Adrenal gland (tissue), 12 donors: ENCODE data around the gene MYH11. TPM values are rescaled to one million over a fixed set of nuclear protein-coding genes. Genes with fewer than 3 reads are reported as not detected.
"Not testable (repeated sequence)": the region's sequence is repeated elsewhere in the genome, so short reads cannot be mapped to it uniquely, and the experiment has no call there.

Source experiments
- DNase-seq, 7 donors: peaks; one replicate each; pipeline ENCODE4 v3.0.0-alpha.2; 2019 to 2020
- H3K27ac ChIP-seq, 5 donors: fragments of 200-600 bp; sonication (generic) in 4 of 5; 1 replicate in 3 of 5; 2 replicates in 2 of 5; pipeline versions ENCODE4 v1.5.1 to v1.8.0; 2016 to 2020; ENCODE audit warnings: mild to moderate bottlenecking in 1 of 5
- H3K27me3 ChIP-seq: fragments of 200-600 bp; 2 replicates; pipeline ENCODE4 v1.8.0; 2021
- H3K36me3 ChIP-seq, 2 donors: fragments of 200-600 bp; replicated peaks in 1 of 2; 1 replicate in 1 of 2; 2 replicates in 1 of 2; pipeline versions ENCODE4 v1.5.1 to v1.8.0; 2018 to 2022
- H3K4me1 ChIP-seq, 2 donors: fragments of 200-600 bp; replicated peaks in 1 of 2; 1 replicate in 1 of 2; 2 replicates in 1 of 2; pipeline versions ENCODE4 v1.5.1 to v1.8.0; 2018 to 2021
- H3K4me3 ChIP-seq, 4 donors: fragments of 200-600 bp; sonication (generic) in 3 of 4; one replicate each; pipeline ENCODE4 v1.5.1; 2016 to 2018
- H3K9me3 ChIP-seq, 3 donors: fragments of 200-600 bp; sonication (generic) in 1 of 3; replicated peaks in 1 of 3; 1 replicate in 2 of 3; 2 replicates in 1 of 3; pipeline versions ENCODE4 v1.5.1 to v1.8.0; 2016 to 2021
- CTCF ChIP-seq, 6 experiments: fragments of 450-650 bp in 4 of 6; fragments of 200-600 bp in 2 of 6; sonication (generic) in 1 of 6; IDR thresholded peaks; 1 replicate in 5 of 6; 2 replicates in 1 of 6; pipeline versions ENCODE4 v1.5.1 to v1.8.0; 2016 to 2021; ENCODE audit warnings: antibody characterized with exemption in 6 of 6, mild to moderate bottlenecking in 2 of 6, moderate library complexity in 1 of 6
- POLR2A ChIP-seq, 2 donors: fragments of 450-650 bp; IDR thresholded peaks; one replicate each; pipeline ENCODE4 v1.6.1; 2017; ENCODE audit warnings: antibody characterized with exemption in 2 of 2, mild to moderate bottlenecking in 2 of 2, moderate library complexity in 1 of 2
- WGBS, 4 donors: extraction: QIAGEN DNeasy Blood & Tissue Kit in 2 of 4; methylation state at CpG; one replicate each; pipeline versions ENCODE4 v1.1.5 to v1.1.7; 2013 to 2017; 5-methylcytosine and 5-hydroxymethylcytosine counted together
- intact Hi-C, 2 donors: fragments of 100-400 bp; cut with DNase I; formaldehyde crosslinking; loops; one replicate each; pipeline versions ENCODE4 v1.14.1 to v1.15.0; 2022 to 2023
- polyA plus RNA-seq, 3 donors: library from polyadenylated mRNA; stranded (reverse); fragments of 200-250 nt in 2 of 3; fragments of 350-450 nt in 1 of 3; fragmentation: Illumina TruSeq in 1 of 3; extraction: RNeasy Lipid Tissue Mini Kit (QIAGEN cat#74804) in 1 of 3; gene quantifications; one replicate each; pipeline ENCODE4 v1.2.3, GENCODE V29; 2013 to 2014
- total RNA-seq, 9 donors: library from RNA; depleted of rRNA in 4 of 9; stranded (reverse); fragments of >200 nt in 4 of 9; fragments of 120-200 nt in 1 of 9; fragmentation: NEBNext Ultra II Directional in 1 of 9; extraction: Animal tissue kit (Norgen Biotek cat#: 25700) in 1 of 9; gene quantifications; one replicate each; pipeline versions ENCODE4 v1.1.0 to v1.2.4, GENCODE V29; 2013 to 2023
- donor health status: healthy with polysubstance abuse.
- donor health status: Bipolar disorder and iron deficiency.
- donor health status: DM: yes; HTN: yes; CAD: no.
- donor health status: DM: no; HTN: no; CAD: no.
- donor health status: DM: no; HTN: no; CAD: no.
- donor health status: DM: yes; HTN: yes; CAD: no.

MYH11 gene
- total and polyA plus RNA-seq, 12 donors = 2.4 to 45.1 (median 16.5) TPM

- TF ChIP-seq CTCF (IDR thresholded peaks at IDR 0.05) (no peak), POLR2A (IDR thresholded peaks at IDR 0.05) (no peak)
- intact Hi-C loops = loop anchor here in 1 of 2 donors (10.0 kb wide), 1 partner anchor 275 kb away; no protein-coding TSS in a partner anchor
Observed at GRCh38 chr16:15699819-15700218, 157.0 kb downstream of the MYH11 start.

GRCh38 chr16:15694499-15694898 lies 162.3 kb downstream of the MYH11 start:
- Histone ChIP-seq H3K4me3 (no peak overlapping the region), H3K27me3 (no peaks in the 10 kb centered on the region), H3K9me3 (no peaks in the 10 kb centered on the region), H3K36me3 (peaks cover 0 to 68% of the 10 kb centered on the region in 2 donors), H3K27ac (no peak overlapping the region), H3K4me1 (no peaks in the 10 kb centered on the region)
- intact Hi-C loops = no loop called here
- no peak for DNase-seq
- whole genome bisulfite sequencing, 4 donors = 91 to 97% (median 95%) methylated on average over 5 of the region's 5 CpGs
- no peak for TF ChIP-seq POLR2A (IDR thresholded peaks at IDR 0.05)
- no peak for TF ChIP-seq CTCF (IDR thresholded peaks at IDR 0.05)

More at GRCh38 chr16:15699819-15700218, 157.0 kb downstream of the MYH11 start:
- no peaks in the 10 kb centered on the region for H3K27me3 ChIP-seq
- no peaks in the 10 kb centered on the region for H3K4me1 ChIP-seq
- no peak overlapping the region for H3K27ac ChIP-seq
- WGBS, 4 donors = 95 to 100% (median 97%) methylated on average over 9 to 12 of the region's 12 CpGs
- peaks cover 0 to 50% of the 10 kb centered on the region in 2 donors for H3K36me3 ChIP-seq
- DNase-seq = no peak
- H3K4me3 ChIP-seq = no peak overlapping the region
- H3K9me3 ChIP-seq = no peaks in the 10 kb centered on the region

GRCh38 chr16:15692508-15692907 lies 164.3 kb downstream of the MYH11 start:
- H3K4me3 ChIP-seq, H3K27ac ChIP-seq, DNase-seq, H3K27me3 ChIP-seq, H3K9me3 ChIP-seq, intact Hi-C loops, H3K4me1 ChIP-seq: not testable (repeated sequence)
- WGBS, 4 donors = 94 to 100% (median 100%) methylated on average over 1 of the region's 1 CpG
- peaks cover 0 to 61% of the 10 kb centered on the region in 2 donors for H3K36me3 ChIP-seq

GRCh38 chr16:15691046-15691445 lies 165.8 kb downstream of the MYH11 start:
- H3K4me1 ChIP-seq = peaks cover 0 to 6% of the 10 kb centered on the region in 2 donors
- intact Hi-C loops = no loop called here
- H3K27ac ChIP-seq = no peak overlapping the region
- WGBS, 4 donors = 92 to 97% (median 96%) methylated on average over 3 to 10 of the region's 10 CpGs
- no peak overlapping the region for H3K4me3 ChIP-seq
- no peak for DNase-seq
- no peak for TF ChIP-seq POLR2A (IDR thresholded peaks at IDR 0.05)
- TF ChIP-seq CTCF (IDR thresholded peaks at IDR 0.05) = no peak
- no peaks in the 10 kb centered on the region for H3K9me3 ChIP-seq
- no peaks in the 10 kb centered on the region for H3K27me3 ChIP-seq
- H3K36me3 ChIP-seq = peaks cover 0 to 57% of the 10 kb centered on the region in 2 donors

- peaks cover 0 to 6% of the 10 kb centered on the region in 2 donors for H3K4me1 ChIP-seq
- H3K27me3 ChIP-seq = no peaks in the 10 kb centered on the region
- no peak overlapping the region for H3K27ac ChIP-seq
- no peak for TF ChIP-seq CTCF (IDR thresholded peaks at IDR 0.05)
- TF ChIP-seq POLR2A (IDR thresholded peaks at IDR 0.05) = no peak
- H3K36me3 ChIP-seq = peaks cover 0 to 61% of the 10 kb centered on the region in 2 donors
- H3K9me3 ChIP-seq = no peaks in the 10 kb centered on the region
- H3K4me3 ChIP-seq = no peak overlapping the region
- DNase-seq = no peak
- 75 to 91% (median 77%) methylated on average over 3 of the region's 3 CpGs for WGBS, 4 donors
- intact Hi-C loops = no loop called here
Observed at GRCh38 chr16:15690296-15690695, 166.5 kb downstream of the MYH11 start.
